CD4-positive, alpha-beta T cell treated with Interleukin-15 for 1 hour (primary cell): ENCODE measurements around the gene LECT2.

Experiments used
- DNase-seq: peaks from one replicate; pipeline ENCODE4 v3.0.0-alpha.2; 2020

The LECT2 gene

DNA sequence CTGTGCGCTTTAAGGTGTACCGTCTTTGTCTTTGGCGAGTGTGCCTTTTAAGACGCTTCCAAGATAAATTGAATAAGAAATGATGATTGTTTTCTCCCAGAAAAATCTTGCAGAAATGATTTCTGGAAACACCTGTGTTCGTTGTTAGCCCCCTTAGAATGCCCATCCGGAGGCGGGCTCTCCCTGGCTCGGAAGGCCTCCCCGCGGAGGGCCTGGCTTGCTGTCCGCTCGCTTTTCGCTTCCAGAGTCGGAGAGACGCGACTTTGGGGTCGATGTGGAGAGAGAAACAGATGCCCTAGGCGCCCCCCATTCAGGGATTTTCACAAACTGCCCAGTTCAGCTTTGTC lies 23.9 kb downstream of the LECT2 start:
- DNase-seq: no peak

DNA sequence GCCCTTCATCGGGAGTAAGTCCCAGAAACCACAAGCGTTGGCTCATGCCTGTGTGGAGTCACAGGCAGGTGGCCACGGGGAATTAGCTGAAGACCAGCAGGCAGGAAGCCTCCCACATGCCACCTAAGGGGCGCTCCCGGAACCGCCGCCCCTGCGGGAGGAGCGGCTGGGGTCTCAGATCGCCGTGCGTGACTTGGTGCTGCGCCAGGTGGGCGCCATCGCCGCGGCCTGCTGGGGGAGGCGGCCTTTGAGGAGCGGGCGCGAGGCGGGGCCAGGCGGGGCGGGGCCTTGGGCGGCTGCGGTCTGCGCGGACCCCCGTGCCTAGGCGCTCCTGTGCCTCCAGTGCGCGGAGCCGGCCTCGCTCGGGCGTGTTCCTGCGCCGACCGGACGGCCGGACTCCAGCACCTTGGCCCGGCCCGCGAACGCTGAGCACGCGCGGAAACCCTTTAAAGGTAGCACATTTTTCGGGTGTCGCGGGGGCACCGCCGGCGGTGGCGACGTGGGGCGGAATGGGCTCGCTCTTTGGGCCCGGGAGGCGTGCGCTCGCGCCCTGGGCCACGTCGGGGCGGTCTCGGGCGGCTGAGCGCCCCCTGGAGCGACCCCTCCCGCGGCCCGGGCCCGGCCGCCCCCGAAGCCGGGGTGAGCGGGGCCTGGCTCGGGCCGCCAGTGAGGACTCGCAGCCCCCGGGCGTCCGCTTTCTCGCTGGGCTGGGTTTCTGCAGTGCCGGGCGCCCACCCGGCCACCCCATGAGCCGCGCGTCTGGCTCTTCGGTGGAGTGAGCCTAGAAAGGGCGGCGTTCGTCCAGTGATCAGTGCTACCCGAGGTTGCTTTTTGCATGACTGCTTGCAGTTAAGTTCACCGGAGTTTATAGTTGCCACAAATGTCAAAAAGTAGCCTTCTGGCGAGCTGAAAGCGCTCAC lies 24.5 kb downstream of the LECT2 start:
- no peak for DNase-seq

DNA sequence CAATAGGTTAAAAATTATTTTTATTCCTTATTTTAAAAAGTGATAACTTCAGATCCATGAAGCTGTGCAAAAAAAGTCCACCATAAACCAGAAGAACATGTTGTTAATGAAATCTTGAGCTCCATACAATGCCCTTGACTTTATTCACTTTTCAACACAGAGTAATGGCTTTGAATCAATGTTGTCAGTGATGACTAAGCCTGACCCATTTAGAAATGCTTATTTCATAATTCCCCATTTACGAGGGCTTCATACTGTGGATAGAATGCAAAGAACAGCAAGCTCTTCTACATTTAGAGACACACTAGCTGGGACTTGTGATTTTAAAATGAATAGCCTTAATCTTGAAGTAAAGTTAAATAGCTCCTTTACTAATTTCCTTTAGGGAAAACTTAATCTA lies 33.4 kb downstream of the LECT2 start:
- DNase-seq: no peak

DNA sequence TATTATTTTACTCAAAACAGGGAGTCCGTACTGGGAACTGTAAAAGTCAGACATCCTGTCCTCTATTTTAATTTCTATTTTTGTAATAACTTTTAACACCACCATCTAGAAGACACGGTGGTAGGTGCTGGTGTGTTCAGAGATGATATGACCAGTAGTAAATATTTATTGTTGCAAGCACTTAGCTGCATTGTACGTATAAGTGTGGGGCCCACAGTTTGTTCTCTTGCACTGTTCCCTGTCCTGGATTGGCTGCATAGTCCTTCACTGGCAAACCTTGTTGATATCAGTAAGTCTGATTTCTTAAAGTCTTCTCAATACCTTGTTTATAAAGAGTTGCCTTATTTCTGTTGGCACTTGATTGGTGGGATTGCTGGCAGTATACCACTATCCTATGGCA lies 34.6 kb downstream of the LECT2 start:
- no peak for DNase-seq

DNA sequence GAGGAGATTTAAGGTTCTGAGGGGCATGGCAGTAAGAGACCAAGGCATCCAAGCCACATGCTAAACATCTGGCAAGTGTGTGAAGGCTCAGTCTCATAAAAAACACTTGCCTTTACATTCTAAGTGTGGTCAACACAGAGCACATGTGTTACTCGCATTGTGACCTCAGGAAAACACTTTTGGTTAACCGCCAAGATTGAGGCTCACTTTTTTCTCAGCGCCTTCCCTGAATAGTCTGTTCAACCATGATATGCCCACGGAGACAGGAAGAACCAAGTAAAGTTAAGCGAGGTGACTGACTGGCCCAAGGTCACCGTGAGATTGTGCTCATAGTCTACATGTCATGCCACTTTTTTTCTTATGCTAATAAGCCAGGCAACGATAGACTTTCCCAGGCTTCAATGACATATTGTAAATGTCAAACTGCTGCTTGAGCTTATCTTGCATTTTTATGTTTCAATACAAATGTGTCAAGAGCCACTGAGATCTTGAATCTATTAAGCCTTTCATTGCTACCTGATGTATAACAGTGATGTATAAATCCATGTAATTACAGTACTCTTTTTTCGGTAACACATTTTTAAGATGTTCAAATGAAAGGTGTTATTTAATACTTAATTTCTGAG lies 38.0 kb downstream of the LECT2 start:
- DNase-seq: no peak

DNA sequence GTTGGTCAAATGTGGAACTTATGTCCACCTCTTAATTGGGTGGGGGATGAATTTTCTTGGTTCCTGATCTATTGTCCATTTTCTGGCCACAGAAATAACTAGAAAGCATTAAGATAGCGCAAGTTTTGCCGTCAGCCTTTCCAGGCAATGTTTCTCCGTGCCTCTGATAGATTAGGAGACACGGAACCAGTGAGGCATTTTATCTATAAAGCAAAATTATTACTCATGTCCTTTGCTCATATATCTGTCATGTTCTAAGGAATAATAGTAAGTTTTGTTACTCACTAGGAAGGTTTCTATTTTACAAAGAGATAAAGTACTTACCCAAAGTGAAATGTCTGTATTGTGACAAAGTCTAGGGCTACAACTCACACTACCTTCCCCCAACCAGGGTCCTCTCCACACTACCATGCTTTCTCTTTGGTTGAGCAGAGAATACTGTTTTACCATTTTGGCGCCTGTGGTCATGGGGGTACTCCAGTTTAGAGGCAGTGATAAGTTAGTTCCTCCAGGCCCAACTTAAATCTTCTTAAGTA lies 39.2 kb downstream of the LECT2 start:
- no peak for DNase-seq

DNA sequence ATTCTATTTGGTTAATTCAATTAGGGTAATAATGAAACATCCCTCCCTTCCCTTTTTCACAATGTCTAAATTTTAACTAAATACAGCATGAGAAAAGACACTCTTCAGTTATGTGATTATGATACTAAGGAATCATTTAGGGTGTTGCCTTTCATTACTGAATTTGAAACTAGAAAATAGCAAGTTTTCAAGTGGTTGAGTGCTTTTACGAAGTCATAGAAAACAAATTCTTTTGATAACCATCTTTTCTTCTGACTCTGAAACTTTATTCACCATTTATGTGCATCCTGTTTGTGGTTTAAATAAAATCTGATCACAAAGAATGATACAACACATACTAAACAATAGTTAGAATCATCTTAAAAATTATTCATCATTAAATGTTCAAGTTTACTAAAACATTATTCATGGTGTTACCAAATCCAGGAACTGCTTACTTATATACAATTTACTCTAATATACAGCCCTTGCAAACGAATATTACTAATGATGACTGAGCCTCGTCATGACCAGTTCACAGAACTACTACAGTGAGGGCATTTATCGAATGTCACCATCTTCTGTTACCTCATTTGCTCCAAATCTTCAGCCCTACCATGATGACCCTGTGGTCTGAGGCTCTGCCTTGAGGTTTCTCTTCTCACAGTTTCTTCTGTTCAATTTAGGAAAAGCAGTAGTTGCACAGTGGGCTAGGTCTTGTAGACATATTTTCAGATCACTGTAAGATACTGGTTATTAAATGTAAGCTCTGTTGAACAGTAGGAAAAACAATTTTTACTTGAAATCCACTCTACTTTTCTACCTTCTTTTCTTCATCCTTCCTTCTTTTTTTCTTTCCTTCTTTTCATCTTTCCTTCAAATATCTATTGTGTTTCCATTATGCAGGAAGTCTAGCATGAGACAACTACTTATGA lies 40.8 kb downstream of the LECT2 start:
- DNase-seq: no peak

DNA sequence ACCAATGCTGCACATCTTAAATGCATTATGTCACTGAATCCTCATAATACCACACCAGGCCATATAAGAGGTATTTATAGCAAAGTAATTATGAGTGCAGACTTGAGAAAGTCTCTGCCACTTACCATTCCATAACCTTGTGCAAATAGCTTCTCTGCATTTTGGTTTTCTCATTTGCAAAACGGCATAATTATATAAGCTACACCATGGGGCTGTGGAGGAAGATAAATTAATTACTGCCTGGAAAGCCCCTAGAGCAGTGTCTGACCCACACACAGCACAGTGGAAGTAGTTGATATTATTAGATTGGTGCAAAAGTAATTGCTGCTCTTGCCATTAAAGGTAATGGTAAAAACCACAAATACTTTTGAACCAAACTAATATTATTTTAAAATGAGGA lies 49.6 kb downstream of the LECT2 start:
- DNase-seq: no peak

DNA sequence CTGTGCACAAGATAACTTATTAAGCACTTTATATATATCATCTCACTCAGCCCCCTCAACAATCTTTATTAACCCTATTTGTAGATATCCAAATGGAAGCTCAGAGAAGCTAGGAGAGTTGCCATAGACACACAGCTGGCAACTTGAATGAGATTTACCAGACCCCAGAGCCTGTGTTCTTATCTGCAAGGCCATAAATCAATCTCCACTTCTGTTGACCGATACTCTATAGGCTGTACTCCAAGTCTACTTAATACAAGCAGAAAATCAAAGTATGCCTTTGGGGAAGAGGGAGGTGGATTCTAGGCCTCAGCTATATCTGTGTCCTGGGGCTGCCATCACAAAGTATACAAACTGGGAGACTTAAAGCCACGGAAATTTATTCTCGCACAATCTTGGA lies 53.1 kb downstream of the LECT2 start:
- no peak for DNase-seq

DNA sequence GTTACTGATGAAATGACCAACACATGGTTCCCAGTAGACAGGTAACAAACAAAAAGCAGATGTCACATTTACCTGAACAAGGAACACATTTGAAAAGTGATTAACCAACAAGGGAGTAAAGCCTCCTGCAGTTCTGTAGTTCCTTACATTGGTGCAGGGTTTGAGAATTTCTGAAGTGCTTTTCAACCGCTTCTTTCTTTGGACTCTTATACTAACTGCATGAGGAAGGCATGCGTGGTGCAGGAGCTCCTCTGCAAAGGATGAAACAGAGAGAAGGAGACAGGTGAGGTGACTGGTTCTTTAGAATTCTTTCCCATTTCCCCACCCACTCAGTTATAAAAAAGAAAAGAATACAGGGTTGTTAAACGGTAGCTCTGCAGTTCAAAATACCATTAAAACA lies 54.5 kb downstream of the LECT2 start:
- DNase-seq: no peak

DNA sequence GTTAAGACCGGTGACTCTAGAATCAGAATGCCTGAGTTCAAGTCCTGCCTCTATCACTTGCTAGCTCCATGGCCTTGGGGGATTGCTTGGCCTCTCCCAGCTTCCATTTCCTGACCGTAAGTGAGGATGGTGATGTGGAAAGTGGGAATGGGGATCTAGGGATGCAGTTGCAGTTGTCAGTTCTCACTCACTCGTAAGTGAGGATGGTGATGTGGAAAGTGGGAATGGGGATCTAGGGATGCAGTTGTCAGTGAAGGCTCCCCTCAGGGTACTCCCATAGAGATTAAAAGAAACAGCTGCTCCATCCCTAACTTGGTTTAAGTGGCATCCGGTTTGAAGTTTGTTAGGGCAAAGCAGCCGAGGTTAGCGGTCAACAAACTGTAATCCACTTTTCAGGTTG lies 56.1 kb downstream of the LECT2 start:
- DNase-seq: no peak
